ENCODE measurements around the gene MCRIP1.

DNA sequence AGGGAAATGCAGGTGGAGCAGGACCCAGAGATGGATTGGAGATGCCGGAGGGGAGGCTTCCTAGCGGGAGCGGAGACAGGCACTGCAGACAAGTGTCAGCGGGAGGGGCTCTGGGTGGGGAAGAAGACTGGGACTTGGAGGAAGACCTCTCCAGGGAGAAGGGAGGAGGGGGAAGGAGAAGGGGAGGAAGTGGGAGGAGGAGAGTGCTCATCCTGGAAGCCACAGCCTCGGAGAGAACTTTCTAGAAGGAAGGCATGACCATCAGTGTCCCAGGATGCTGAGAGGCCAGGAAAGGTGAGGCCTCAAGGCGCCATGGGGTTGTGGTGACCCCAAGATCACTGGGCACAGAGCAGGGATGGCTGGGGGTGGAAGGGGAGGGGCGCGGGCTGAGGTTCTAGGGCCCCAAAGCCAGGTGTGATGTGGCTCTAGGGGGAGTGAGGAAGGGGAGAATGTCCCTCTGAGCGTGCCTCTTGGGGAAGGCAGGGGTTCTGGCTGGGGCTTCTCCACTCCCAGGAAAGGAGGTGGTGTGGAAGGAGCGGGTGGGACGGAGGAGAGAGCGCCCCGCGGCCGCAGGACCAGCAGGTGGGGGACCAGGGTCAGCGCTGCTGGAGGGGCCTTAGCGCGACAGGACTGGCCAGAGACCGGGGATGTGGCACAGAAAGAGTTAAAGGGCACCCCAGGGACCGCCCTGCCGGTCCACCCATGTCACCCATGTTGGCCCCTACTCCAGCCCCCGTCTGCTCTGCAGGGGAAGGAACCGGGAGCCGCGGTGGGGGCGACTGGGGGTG lies 30.0 kb downstream of the MCRIP1 start:
- TF ChIP-seq, protein P1, sequence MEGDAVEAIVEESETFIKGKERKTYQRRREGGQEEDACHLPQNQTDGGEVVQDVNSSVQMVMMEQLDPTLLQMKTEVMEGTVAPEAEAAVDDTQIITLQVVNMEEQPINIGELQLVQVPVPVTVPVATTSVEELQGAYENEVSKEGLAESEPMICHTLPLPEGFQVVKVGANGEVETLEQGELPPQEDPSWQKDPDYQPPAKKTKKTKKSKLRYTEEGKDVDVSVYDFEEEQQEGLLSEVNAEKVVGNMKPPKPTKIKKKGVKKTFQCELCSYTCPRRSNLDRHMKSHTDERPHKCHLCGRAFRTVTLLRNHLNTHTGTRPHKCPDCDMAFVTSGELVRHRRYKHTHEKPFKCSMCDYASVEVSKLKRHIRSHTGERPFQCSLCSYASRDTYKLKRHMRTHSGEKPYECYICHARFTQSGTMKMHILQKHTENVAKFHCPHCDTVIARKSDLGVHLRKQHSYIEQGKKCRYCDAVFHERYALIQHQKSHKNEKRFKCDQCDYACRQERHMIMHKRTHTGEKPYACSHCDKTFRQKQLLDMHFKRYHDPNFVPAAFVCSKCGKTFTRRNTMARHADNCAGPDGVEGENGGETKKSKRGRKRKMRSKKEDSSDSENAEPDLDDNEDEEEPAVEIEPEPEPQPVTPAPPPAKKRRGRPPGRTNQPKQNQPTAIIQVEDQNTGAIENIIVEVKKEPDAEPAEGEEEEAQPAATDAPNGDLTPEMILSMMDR (IDR thresholded peaks at IDR 0.05) = no peak
- TF ChIP-seq EZH2 (IDR thresholded peaks at IDR 0.05; ENCODE audit: borderline replicate concordance, insufficient read depth, low read depth, low read length, poor library complexity, severe bottlenecking) = no peak

Data from B cell (primary cell).